GM18870 (cell line): ENCODE data around the gene GNAO1.
"Not testable (repeated sequence)": the region's sequence is repeated elsewhere in the genome, so short reads cannot be mapped to it uniquely, and the experiment has no call there.

ENCODE experiments used
- ATAC-seq: cut with Tn5 transposase; IDR thresholded peaks from one replicate; pipeline ENCODE4 v1.9.1; 2021; ENCODE audit warnings: moderate library complexity; ENCODE audit not compliant: unreplicated experiment

Gene GNAO1

DNA sequence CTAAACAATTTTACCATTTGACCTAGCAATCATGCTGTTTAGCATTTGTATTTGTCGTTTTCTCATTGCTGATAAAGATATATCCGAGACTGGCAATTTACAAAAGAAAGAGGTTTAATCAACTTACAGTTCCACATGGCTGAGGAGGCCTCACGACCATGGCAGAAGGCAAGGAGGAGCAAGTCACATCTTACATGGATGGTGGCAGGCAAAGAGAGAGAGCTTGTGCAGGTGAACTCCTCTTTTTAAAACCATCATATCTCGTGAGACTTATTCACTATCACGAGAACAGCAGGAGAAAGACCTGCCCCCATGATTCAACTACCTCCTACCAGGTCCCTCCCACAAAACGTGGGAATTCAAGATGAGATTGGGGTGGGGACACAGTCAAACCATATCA is 187.8 kb downstream of the GNAO1 start:
- not testable (repeated sequence) for ATAC-seq

DNA sequence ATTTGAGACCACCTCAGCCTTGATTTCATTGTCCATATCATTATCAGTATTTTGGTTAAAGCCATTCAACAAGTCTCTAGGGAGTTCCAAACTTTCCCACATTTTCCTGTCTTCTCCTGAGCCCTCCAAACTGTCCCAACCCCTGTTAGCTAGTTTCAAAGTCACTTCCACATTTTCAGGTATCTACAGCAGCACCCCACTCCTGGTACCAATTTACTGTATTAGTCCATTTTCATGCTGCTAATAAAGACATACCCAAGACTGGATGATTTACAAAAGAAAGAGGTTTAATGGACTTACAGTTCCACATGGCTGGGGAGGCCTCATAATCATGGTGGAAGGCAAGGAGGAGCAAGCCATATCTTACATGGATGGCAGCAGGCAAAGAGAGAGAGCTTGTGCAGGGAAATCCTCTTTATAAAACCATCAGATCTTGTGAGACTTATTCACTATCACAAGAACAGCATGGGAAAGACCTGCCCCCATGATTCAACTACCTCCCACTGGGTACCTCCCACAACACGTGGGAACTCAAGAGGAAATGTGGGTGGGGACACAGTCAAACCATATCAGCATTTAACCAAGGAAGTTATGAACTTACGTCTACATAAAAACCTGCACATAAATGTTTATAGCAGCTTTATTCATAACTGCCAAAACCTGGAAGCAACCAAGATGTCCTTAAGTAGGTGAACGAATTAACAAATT is 189.6 kb downstream of the GNAO1 start:
- ATAC-seq: not testable (repeated sequence)

DNA sequence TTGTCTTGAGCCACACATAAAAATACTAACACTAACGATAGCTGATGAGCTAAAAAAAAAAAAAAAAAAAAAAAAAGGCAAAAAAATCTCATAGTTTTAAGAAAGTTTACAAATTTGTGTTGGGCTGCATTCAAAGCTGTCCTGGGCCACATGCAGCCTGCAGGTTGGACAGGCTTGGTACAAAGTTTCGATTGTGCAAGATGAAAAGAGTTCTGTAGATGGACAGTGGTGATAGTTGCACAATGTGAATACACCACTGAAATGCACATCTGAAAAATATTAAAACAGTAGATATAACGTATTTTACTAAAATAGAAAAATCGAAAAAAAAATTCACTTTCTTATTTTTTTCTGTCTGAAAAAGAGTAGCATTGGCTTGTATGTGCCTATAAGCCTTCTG is 191.2 kb downstream of the GNAO1 start:
- ATAC-seq: no peak

- ATAC-seq: no peak
These were observed 191.6 kb downstream of the GNAO1 start for GRCh38 chr16:56382901-56383355.

DNA sequence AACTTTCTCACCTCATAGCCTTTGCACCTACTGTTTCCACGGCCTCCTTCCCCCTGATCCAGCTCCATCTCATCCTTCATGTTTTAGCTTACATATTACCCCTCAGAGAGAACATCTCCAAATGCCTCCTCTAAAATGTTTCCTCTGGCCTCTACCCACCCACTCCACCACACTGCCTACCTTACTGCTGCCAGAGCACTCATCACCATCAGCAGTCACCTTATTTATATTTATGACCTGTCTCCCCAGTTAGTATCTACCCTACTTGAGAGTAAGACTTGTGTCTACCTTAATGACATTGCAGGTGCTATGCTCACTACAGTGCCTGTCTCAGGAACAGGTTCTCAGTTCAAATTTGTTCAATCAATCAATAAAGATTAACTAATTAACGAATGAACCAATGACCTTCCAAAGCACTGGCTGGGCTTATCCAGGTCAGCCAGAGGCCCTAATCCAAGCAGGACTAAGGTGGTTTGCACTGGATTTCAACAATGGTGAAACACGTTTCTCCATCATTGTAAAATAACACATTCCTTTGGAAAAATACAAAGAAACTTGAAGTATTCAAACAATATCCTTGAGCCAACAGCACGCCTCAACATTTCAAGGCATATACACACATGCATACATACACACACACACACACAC is 192.9 kb downstream of the GNAO1 start:
- ATAC-seq: no peak

DNA sequence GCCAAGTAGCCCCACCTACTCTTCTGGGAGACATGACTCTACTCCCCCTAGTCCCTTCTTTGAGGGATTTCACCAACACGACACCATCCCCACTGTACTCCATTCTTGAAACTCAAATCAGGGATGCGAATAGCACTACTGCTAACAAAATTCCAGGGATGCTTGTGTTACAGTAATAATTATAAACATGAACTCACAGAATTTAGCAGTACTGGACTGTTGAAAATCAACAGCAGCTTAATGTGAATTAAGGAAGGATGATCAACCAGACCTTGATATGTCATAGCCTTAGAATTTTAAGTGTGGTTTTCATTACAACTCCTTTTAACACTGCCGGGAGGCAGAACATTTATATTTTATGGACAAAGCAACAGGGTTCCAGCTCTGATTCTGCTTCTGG is 196.1 kb downstream of the GNAO1 start:
- no peak for ATAC-seq

DNA sequence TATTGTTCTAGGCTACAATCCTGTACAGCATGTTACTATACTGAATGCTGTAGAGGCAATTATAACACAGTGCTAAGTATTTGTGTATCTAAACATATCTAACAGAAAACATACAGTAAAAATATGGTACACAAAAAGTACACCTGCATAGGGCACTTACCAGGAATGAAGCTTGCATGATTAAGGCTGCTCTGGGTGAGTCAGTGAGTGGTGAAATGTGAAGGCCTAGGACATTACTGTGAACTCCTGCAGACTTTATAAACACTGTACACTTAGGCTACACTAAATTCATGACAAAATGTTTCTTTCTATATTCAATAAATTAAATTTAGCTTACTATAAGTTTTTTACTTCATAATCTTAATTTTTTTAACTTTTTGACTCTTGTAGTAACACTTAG is 196.9 kb downstream of the GNAO1 start:
- no peak for ATAC-seq

DNA sequence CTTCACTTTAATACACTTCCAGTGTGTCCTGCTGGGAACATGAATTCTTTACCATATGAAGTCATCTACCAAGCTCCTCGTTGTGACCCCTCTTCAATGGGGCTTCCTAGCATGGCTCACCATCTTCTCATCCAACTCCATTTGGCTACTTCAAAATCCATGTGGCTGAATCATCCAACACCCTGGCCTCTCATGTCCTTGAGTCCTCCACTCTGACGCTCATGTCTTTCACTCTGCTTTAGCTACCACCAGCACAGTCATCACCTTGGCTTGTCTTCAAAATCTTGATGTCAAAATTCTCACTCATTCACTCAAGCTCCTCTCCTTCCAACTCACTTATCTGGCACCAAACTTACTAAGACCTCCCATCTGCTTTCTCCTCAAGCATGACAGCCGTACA is 198.3 kb downstream of the GNAO1 start:
- no peak for ATAC-seq

- ATAC-seq: not testable (repeated sequence)
These were observed 205.4 kb downstream of the GNAO1 start for GRCh38 chr16:56396724-56397123.

GRCh38 chr16:56399047-56399446 is 207.8 kb downstream of the GNAO1 start:
- no peak for ATAC-seq

DNA sequence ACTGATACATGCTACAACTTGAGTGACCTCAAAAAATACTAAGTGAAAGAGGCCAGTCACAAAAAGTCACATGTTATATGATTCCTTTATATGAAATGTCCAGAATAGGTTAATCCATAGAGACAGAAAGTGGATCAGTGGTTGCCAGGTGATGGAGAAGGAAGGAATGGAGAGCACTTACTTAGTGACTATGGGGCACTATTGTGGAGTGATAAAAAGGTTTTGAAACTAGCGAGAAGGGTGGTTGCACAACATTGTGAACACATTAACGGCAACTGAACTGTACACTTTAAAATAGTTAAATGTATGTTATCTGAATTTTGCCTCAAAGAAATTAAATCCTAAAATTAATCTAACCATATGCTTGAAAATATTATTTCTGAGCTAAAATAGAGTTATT is 208.2 kb downstream of the GNAO1 start:
- no peak for ATAC-seq

DNA sequence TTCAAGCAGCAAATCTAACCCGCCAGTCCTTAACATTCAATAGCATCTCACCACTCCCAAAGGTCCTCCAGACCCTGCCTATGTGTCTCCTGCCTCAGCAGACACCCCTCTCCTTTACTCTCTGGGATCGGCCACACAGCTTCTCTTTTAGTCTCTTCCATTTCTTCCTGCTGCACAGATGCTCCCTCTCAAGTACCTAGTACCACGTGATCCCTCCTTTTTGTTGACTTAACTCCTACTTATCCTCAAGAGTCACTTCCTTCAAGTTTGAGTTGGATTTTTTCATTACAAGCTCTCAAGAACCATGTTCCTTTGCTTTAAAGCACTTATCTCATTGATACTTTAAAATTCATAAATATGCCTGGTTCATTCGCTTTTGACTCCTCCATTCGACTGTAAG is 209.2 kb downstream of the GNAO1 start:
- no peak for ATAC-seq

DNA sequence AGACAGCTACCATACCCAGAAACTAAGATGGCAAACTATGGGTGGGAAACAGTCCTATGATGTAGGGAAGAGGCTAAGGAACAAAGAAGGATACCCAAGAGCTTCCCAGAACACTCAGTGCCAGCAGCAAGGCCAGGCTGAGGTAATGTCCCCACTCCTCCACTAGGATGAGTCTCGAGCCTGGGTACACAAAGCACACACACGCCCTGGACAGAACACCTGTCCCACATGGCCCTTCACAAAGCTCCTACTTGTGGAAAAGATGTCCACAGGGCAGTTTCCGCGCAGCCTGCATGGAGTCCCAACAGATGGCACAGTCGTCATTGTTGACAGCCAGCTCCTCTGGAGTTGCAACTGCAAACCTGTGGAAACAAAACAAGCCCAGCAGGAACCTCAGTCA is 210.2 kb downstream of the GNAO1 start:
- no peak for ATAC-seq

DNA sequence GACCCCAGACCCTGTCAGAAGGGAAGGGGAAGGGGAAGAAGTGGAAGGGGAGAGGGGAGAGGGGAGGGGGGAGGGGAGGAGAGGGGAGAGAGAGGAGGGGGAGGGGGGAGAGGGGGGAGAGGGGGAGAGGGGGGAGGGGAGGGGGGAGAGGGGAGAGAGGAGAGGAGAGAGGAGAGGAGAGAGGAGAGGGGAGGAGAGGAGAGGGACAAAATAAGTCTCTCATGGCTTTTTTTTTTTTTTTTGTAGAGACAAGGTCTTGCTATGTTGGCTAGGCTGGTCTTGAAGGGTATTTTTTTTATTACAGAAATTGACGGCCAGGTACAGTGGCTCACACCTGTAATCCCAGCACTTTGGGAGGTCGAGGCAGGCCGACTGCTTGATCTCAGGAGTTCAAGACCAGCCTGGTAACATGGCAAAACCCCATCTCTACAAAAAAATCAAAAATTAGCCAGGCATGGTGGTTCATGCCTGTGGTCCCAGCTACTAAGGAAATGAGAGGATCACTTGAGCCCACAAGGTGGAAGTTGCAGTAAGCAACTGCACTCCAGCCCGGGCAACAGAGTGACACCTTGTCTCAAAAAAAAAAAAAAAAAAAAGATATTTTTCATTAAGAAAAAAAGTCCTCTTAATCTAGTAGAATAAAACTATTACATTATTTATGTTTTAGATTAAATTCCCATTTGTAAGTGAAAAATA is 214.8 kb downstream of the GNAO1 start:
- ATAC-seq: no peak
